Measurements from ENCODE around the gene POLQ. TPM values are rescaled to one million over a fixed set of nuclear protein-coding genes. Genes with fewer than 3 reads are reported as not detected.

The POLQ gene
- total and polyA plus RNA-seq, 8 donors, result 0.15 to 6.4 (median 0.58) TPM

GRCh38 chr3:121493431-121493830 is 52.4 kb downstream of the POLQ start:
- Histone ChIP-seq H3K36me3 (no peaks in the 10 kb centered on the region), H3K27me3 (no peaks in the 10 kb centered on the region), H3K27ac (no peak overlapping the region), H3K9me3 (no peaks in the 10 kb centered on the region), H3K4me3 (no peak overlapping the region), H3K4me1 (no peaks in the 10 kb centered on the region)
- TF ChIP-seq POLR2A (IDR thresholded peaks at IDR 0.05) (no peak), CTCF (IDR thresholded peaks at IDR 0.05) (no peak), POLR2AphosphoS5 (IDR thresholded peaks at IDR 0.05) (no peak), EP300 (IDR thresholded peaks at IDR 0.05) (no peak)
- 81 to 92% (median 87%) methylated on average over 5 of the region's 5 CpGs for WGBS, 5 donors
- intact Hi-C loops (cut with DNase I; ENCODE audit: low total_unique reads), result no loop called here
- no peak for DNase-seq

GRCh38 chr3:121491683-121492320 is 54.0 kb downstream of the POLQ start:
- Histone ChIP-seq H3K4me3 (no peak overlapping the region), H3K36me3 (no peaks in the 10 kb centered on the region), H3K27ac (no peak overlapping the region), H3K9me3 (no peaks in the 10 kb centered on the region), H3K4me1 (no peaks in the 10 kb centered on the region), H3K27me3 (no peaks in the 10 kb centered on the region)
- DNase-seq, result no peak
- TF ChIP-seq CTCF (IDR thresholded peaks at IDR 0.05), result no peak
- TF ChIP-seq EP300 (IDR thresholded peaks at IDR 0.05), result no peak
- no peak for TF ChIP-seq POLR2AphosphoS5 (IDR thresholded peaks at IDR 0.05)
- no peak for TF ChIP-seq POLR2A (IDR thresholded peaks at IDR 0.05)
- intact Hi-C loops (cut with DNase I; ENCODE audit: low total_unique reads), result no loop called here
- 89 to 98% (median 97%) methylated on average over 7 of the region's 7 CpGs for WGBS, 5 donors

GRCh38 chr3:121490161-121490560 is 55.6 kb downstream of the POLQ start:
- Histone ChIP-seq H3K4me1 (no peaks in the 10 kb centered on the region), H3K36me3 (no peaks in the 10 kb centered on the region), H3K4me3 (no peak overlapping the region), H3K27me3 (no peaks in the 10 kb centered on the region), H3K27ac (no peak overlapping the region), H3K9me3 (no peaks in the 10 kb centered on the region)
- TF ChIP-seq POLR2A (IDR thresholded peaks at IDR 0.05) (no peak), CTCF (IDR thresholded peaks at IDR 0.05) (no peak)
- 90 to 96% (median 95%) methylated on average over 6 of the region's 6 CpGs for WGBS, 5 donors
- intact Hi-C loops (cut with DNase I; ENCODE audit: low total_unique reads), result no loop called here
- no peak for DNase-seq

- no peak for TF ChIP-seq POLR2AphosphoS5 (IDR thresholded peaks at IDR 0.05)
- TF ChIP-seq POLR2A (IDR thresholded peaks at IDR 0.05), result no peak
- no peak for TF ChIP-seq EP300 (IDR thresholded peaks at IDR 0.05)
- no peak for TF ChIP-seq CTCF (IDR thresholded peaks at IDR 0.05)
- 71 to 88% (median 79%) methylated on average over 2 of the region's 2 CpGs for WGBS, 5 donors
- no peak overlapping the region for H3K27ac ChIP-seq
- DNase-seq, result peak in 1 of 2 donors; percentile 2
- no peaks in the 10 kb centered on the region for H3K27me3 ChIP-seq
- H3K9me3 ChIP-seq, result no peaks in the 10 kb centered on the region
- no peaks in the 10 kb centered on the region for H3K4me1 ChIP-seq
- H3K4me3 ChIP-seq, result no peak overlapping the region
- intact Hi-C loops (cut with DNase I; ENCODE audit: low total_unique reads), result no loop called here
- H3K36me3 ChIP-seq, result no peaks in the 10 kb centered on the region
These were observed 57.2 kb downstream of the POLQ start for GRCh38 chr3:121488628-121489027.
